Endothelial cell of umbilical vein (primary cell): ENCODE results near the gene SPOCD1. TPM values are rescaled to one million over a fixed set of nuclear protein-coding genes. Genes with fewer than 3 reads are reported as not detected.
"Not testable (repeated sequence)": the region's sequence is repeated elsewhere in the genome, so short reads cannot be mapped to it uniquely, and the experiment has no call there.

Experiments
- BruUV-seq: library from RNA; stranded (reverse); fragments of 400-500 nt; replicated peaks from 2 replicates; lab custom pipeline; 2021; lab: Mats Ljungman, UMichigan
- CTCF ChIA-PET: fragments of 300-600, 350-600 bp; sonication (Branson Sonifier 250); formaldehyde crosslinking; loops from one replicate; lab custom pipeline; 2021; ENCODE audit warnings: antibody characterized with exemption, inconsistent platforms; lab: Charles Lee
- POLR2A ChIA-PET: fragments of 300-600, 350-600 bp; sonication (Branson Sonifier 250); formaldehyde crosslinking; loops from one replicate; lab custom pipeline; 2021; ENCODE audit warnings: antibody characterized with exemption, inconsistent platforms; lab: Charles Lee
- DNase-seq: peaks from one replicate; pipeline ENCODE4 v3.0.0-alpha.2; 2011; ENCODE audit warnings: low read depth, low spot score
- FAIRE-seq: peaks from 2 replicates; lab custom pipeline; 2011; peaks lifted over from hg19 to GRCh38; lab: Jason Lieb, UNC
- H2AFZ ChIP-seq: 2 replicates; pipeline ENCODE4 v1.6.0; 2012; ENCODE audit warnings: low read depth, low read length, control low read depth, inconsistent platforms
- H3K27ac ChIP-seq: 2 replicates; pipeline ENCODE4 v1.5.1; 2011; ENCODE audit warnings: low read depth, mild to moderate bottlenecking, control low read depth, low read length, moderate library complexity; ENCODE audit not compliant: insufficient read depth
- H3K27me3 ChIP-seq, 2 experiments: 2 replicates each; pipeline versions ENCODE4 v1.6.0 to v1.6.1; 2011; ENCODE audit warnings: low read length in 2 of 2, mixed read lengths in 1 of 2; ENCODE audit not compliant: control insufficient read depth in 2 of 2, insufficient read depth in 2 of 2
- H3K36me3 ChIP-seq, 2 experiments: 2 replicates in 1 of 2; 3 replicates in 1 of 2; pipeline ENCODE4 v1.5.1; 2011; ENCODE audit warnings: low read length in 2 of 2, mild to moderate bottlenecking in 1 of 2, moderate library complexity in 1 of 2; ENCODE audit not compliant: control insufficient read depth in 2 of 2, insufficient read depth in 2 of 2; ENCODE audit errors: extremely low read depth in 1 of 2
- H3K4me1 ChIP-seq: 3 replicates; pipeline ENCODE4 v1.5.1; 2011; ENCODE audit warnings: mild to moderate bottlenecking, low read length; ENCODE audit not compliant: control insufficient read depth, insufficient read depth; ENCODE audit errors: extremely low read depth
- H3K4me2 ChIP-seq: 2 replicates; pipeline ENCODE4 v1.6.1; 2011; ENCODE audit warnings: low read length, control low read depth, mixed read lengths; ENCODE audit not compliant: insufficient read depth
- H3K4me3 ChIP-seq, 3 experiments: fragments of 200-600 bp in 1 of 3; sonication (generic), shearing (Covaris generic) in 1 of 3; replicated peaks in 1 of 3; 2 replicates each; pipeline ENCODE4 v1.5.1; 2011 to 2016; ENCODE audit warnings: control low read depth in 3 of 3, low read length in 3 of 3, mild to moderate bottlenecking in 2 of 3, inconsistent platforms in 1 of 3, low read depth in 1 of 3, moderate library complexity in 1 of 3; ENCODE audit not compliant: insufficient read depth in 1 of 3
- H3K79me2 ChIP-seq: 2 replicates; pipeline ENCODE4 v1.6.0; 2012; ENCODE audit warnings: low read length, inconsistent platforms; ENCODE audit not compliant: control insufficient read depth, insufficient read depth
- H3K9ac ChIP-seq: replicated peaks from 2 replicates; pipeline ENCODE3; 2011; ENCODE audit warnings: low read length, control low read depth; ENCODE audit not compliant: insufficient read depth; ENCODE audit errors: extremely low read depth
- H3K9me1 ChIP-seq: replicated peaks from 3 replicates; pipeline ENCODE4 v1.6.0; 2011; ENCODE audit warnings: mild to moderate bottlenecking, low read length; ENCODE audit not compliant: control insufficient read depth, insufficient read depth; ENCODE audit errors: extremely low read depth
- H3K9me3 ChIP-seq: replicated peaks from 2 replicates; pipeline ENCODE4 v1.5.1; 2012; ENCODE audit warnings: low read length, inconsistent platforms; ENCODE audit not compliant: control insufficient read depth, insufficient read depth
- H4K20me1 ChIP-seq: replicated peaks from 2 replicates; pipeline ENCODE3; 2011; ENCODE audit warnings: mild to moderate bottlenecking, low read length; ENCODE audit not compliant: control insufficient read depth, insufficient read depth; ENCODE audit errors: extremely low read depth
- EZH2 ChIP-seq: IDR thresholded peaks from 2 replicates; pipeline ENCODE4 v1.6.1; 2012; ENCODE audit warnings: borderline replicate concordance, low read depth, mild to moderate bottlenecking, moderate library complexity, low read length, inconsistent platforms; ENCODE audit not compliant: severe bottlenecking
- FOS ChIP-seq: IDR thresholded peaks from 2 replicates; pipeline ENCODE4 v1.6.1; 2011; ENCODE audit warnings: mild to moderate bottlenecking, low read length, moderate library complexity, borderline replicate concordance; ENCODE audit not compliant: insufficient read depth
- GATA2 ChIP-seq: IDR thresholded peaks from 2 replicates; pipeline ENCODE4 v1.7.0; 2011; ENCODE audit warnings: low read depth, mild to moderate bottlenecking, moderate library complexity, mixed read lengths, low read length; ENCODE audit not compliant: insufficient read length, insufficient read depth
- JUN ChIP-seq: IDR thresholded peaks from 2 replicates; pipeline ENCODE4 v1.6.1; 2011; ENCODE audit warnings: borderline replicate concordance, low read depth; ENCODE audit not compliant: insufficient read length, insufficient read depth
- MYC ChIP-seq: IDR thresholded peaks from one replicate; pipeline ENCODE4 v1.6.1; 2011; ENCODE audit warnings: mild to moderate bottlenecking, low read depth, low read length
- POLR2A ChIP-seq: IDR thresholded peaks from 2 replicates; pipeline ENCODE4 v1.6.1; 2012; ENCODE audit warnings: low read depth, mild to moderate bottlenecking, control low read depth, low read length
- POLR2AphosphoS5 ChIP-seq: IDR thresholded peaks from 2 replicates; pipeline ENCODE4 v1.6.1; 2012; ENCODE audit warnings: low read depth, mild to moderate bottlenecking, control low read depth, low read length, moderate library complexity; ENCODE audit not compliant: insufficient read depth
- dilution Hi-C: fragments of 300-500 bp; cut with MboI; formaldehyde crosslinking; loops from one replicate; pipeline ENCODE4 v1.15.0; 2019; ENCODE audit warnings: low sequenced_read_pairs; ENCODE audit not compliant: extremely low pct_ligation_motif_present
- intact Hi-C: fragments of 100-400 bp; cut with micrococcal nuclease; formaldehyde crosslinking; loops from one replicate; pipeline ENCODE4 v1.10.0; 2022
- polyA plus RNA-seq, 4 experiments: library from polyadenylated mRNA; depleted of rRNA in 3 of 4; stranded (reverse) in 3 of 4; unstranded in 1 of 4; fragments of >200 nt; gene quantifications; 2 replicates each; pipeline versions ENCODE4 v1.2.1 to v1.2.3, GENCODE V29; 2011 to 2012; ENCODE audit warnings: missing spikeins in 1 of 4
- total RNA-seq: library from RNA; stranded (reverse); gene quantifications from 2 replicates; pipeline ENCODE4 v1.2.3, GENCODE V29; 2021
- TF ChIP-seq, protein P1 (sequence below): IDR thresholded peaks from 2 replicates; pipeline ENCODE4 v1.6.1; 2011; ENCODE audit not compliant: insufficient read depth, insufficient read length
- TF ChIP-seq, protein P2 (sequence below), 2 donors: IDR thresholded peaks; 1 replicate in 1 of 2; 2 replicates in 1 of 2; pipeline ENCODE4 v1.5.1; 2011; ENCODE audit warnings: low read length in 2 of 2, mild to moderate bottlenecking in 2 of 2, moderate library complexity in 2 of 2, control low read depth in 1 of 2, inconsistent platforms in 1 of 2, low read depth in 1 of 2; ENCODE audit not compliant: insufficient read depth in 1 of 2; ENCODE audit errors: extremely low read depth in 1 of 2

The SPOCD1 gene
- total and polyA plus RNA-seq, 2 donors (not counting 3 experiments of a cell fraction or from before 2014, with no cell fraction given), result 0.27 to 33.0 TPM

DNA sequence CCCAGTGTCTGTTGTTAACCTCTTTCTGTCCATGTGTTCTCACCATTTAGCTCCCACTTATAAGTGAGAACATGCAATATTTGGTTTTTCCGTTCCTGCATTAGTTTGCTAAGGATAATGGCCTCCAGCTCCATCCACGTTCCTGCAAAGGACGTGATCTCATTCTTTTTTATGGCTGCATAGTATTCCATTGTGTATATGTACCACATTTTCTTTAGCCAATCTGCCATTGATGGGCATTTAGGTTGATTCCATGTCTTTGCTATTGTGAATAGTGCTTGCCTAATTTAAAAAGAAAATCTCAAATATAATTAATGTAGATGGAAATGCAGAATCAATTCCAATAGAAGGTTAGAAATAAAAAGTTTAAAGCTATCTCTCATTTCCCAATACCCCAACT lies 679 bp upstream of the SPOCD1 start:
- H3K4me2 ChIP-seq, H3K4me3 ChIP-seq, dilution Hi-C loops, H3K27ac ChIP-seq, POLR2A ChIA-PET, BruUV-seq, H3K79me2 ChIP-seq, H3K9ac ChIP-seq, H4K20me1 ChIP-seq, H3K27me3 ChIP-seq, DNase-seq, H3K9me3 ChIP-seq, H3K4me1 ChIP-seq, H2AFZ ChIP-seq, FAIRE-seq, H3K9me1 ChIP-seq, H3K36me3 ChIP-seq: not testable (repeated sequence)
- intact Hi-C loops, result loop anchor here (1.0 kb wide), 2 partner anchors 122 to 148 kb away; partner anchors contain the start of gene PTP4A2
- CTCF ChIA-PET, result interaction anchor here (0.7 to 5.2 kb wide), 10 partner anchors 10 to 172 kb away, joined by 3 to 77 read pairs (median 6); partner anchors contain the start of genes PEF1 and PTP4A2

DNA sequence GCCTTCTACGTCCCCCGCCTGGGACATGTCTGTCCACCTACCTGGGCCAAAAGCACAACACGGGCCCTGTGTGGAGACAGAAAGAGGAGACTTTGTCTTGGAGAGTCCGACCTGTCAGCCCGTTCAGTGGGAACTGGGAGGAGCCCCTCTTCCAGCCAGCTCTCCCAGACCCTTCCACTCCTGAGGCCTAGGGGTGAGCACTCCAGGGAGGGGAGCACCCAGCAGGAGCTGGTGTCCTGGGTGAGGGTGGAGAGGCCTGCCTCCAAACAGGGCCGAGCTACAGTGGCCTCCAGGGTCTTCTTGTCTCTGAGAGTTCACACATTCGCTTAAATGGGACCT lies 546 bp downstream of the SPOCD1 start:
- H3K36me3 ChIP-seq, result no peaks in the 10 kb centered on the region
- TSS peak; percentile 19 for BruUV-seq
- POLR2A ChIA-PET, result interaction anchor here (0.5 to 0.7 kb wide), 2 partner anchors 88 to 143 kb away, joined by 3 to 4 read pairs; no protein-coding TSS in a partner anchor
- H3K79me2 ChIP-seq, result no peaks in the 10 kb centered on the region
- H4K20me1 ChIP-seq, result no peaks in the 10 kb centered on the region
- no peak overlapping the region for H3K4me2 ChIP-seq
- DNase-seq, result no peak
- intact Hi-C loops (no loop called here), dilution Hi-C loops (no loop called here)
- no peak for TF ChIP-seq FOS
- no peak for TF ChIP-seq POLR2A
- TF ChIP-seq, protein P1, sequence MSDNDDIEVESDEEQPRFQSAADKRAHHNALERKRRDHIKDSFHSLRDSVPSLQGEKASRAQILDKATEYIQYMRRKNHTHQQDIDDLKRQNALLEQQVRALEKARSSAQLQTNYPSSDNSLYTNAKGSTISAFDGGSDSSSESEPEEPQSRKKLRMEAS, result no peak
- no peak for TF ChIP-seq MYC
- TF ChIP-seq JUN, result no peak
- TF ChIP-seq EZH2, result no peak
- no peak for TF ChIP-seq GATA2
- TF ChIP-seq, protein P2, sequence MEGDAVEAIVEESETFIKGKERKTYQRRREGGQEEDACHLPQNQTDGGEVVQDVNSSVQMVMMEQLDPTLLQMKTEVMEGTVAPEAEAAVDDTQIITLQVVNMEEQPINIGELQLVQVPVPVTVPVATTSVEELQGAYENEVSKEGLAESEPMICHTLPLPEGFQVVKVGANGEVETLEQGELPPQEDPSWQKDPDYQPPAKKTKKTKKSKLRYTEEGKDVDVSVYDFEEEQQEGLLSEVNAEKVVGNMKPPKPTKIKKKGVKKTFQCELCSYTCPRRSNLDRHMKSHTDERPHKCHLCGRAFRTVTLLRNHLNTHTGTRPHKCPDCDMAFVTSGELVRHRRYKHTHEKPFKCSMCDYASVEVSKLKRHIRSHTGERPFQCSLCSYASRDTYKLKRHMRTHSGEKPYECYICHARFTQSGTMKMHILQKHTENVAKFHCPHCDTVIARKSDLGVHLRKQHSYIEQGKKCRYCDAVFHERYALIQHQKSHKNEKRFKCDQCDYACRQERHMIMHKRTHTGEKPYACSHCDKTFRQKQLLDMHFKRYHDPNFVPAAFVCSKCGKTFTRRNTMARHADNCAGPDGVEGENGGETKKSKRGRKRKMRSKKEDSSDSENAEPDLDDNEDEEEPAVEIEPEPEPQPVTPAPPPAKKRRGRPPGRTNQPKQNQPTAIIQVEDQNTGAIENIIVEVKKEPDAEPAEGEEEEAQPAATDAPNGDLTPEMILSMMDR (IDR thresholded peaks at IDR 0.05; ENCODE audit: extremely low read depth in 1 of 2, insufficient read depth in 1 of 2, low read depth in 1 of 2, low read length in 2 of 2), result no peak
- no peak for TF ChIP-seq POLR2AphosphoS5
- CTCF ChIA-PET, result interaction anchor here (0.6 to 5.2 kb wide), 28 partner anchors 9 to 188 kb away, joined by 3 to 77 read pairs (median 4); partner anchors contain the start of genes PEF1 and PTP4A2
- peak overlapping the region; percentile 90 for H2AFZ ChIP-seq
- no peaks in the 10 kb centered on the region for H3K27me3 ChIP-seq
- no peaks in the 10 kb centered on the region for H3K9me1 ChIP-seq
- peaks cover 3% of the 10 kb centered on the region for H3K4me1 ChIP-seq
- FAIRE-seq, result no peak
- H3K27ac ChIP-seq, result no peak overlapping the region
- no peak overlapping the region for H3K4me3 ChIP-seq
- no peak overlapping the region for H3K9ac ChIP-seq
- no peaks in the 10 kb centered on the region for H3K9me3 ChIP-seq
